Calu3 (cell line): ENCODE data around the gene ABI1. TPM values are rescaled to one million over a fixed set of nuclear protein-coding genes. Genes with fewer than 3 reads are reported as not detected.

Experiments
- BruUV-seq: library from RNA; stranded (reverse); fragments of 400-500 nt; replicated peaks from 2 replicates; lab custom pipeline; 2021; lab: Mats Ljungman, UMichigan
- CTCF ChIA-PET: fragments of 300-600 bp; sonication (Branson Sonifier 250); formaldehyde crosslinking; loops from one replicate; lab custom pipeline; 2022; ENCODE audit warnings: antibody characterized with exemption; lab: Charles Lee
- DNase-seq: peaks from one replicate; pipeline ENCODE4 v3.0.0; 2022
- H3K27ac Mint-ChIP-seq: one replicate; pipeline ENCODE4 v1.8.0; 2022; ENCODE audit warnings: mixed read lengths; ENCODE audit not compliant: unreplicated experiment
- H3K27me3 Mint-ChIP-seq: one replicate; pipeline ENCODE4 v1.8.0; 2022; ENCODE audit warnings: mixed read lengths; ENCODE audit not compliant: unreplicated experiment
- H3K36me3 Mint-ChIP-seq: one replicate; pipeline ENCODE4 v1.8.0; 2022; ENCODE audit warnings: mild to moderate bottlenecking, moderate library complexity, mixed read lengths; ENCODE audit not compliant: insufficient read depth, unreplicated experiment
- H3K4me1 Mint-ChIP-seq: one replicate; pipeline ENCODE4 v1.8.0; 2022; ENCODE audit warnings: mild to moderate bottlenecking, low read depth, mixed read lengths; ENCODE audit not compliant: unreplicated experiment
- H3K4me3 Mint-ChIP-seq: one replicate; pipeline ENCODE4 v1.8.0; 2022; ENCODE audit warnings: mild to moderate bottlenecking, low read depth, moderate library complexity, mixed read lengths; ENCODE audit not compliant: unreplicated experiment
- H3K9me3 Mint-ChIP-seq: one replicate; pipeline ENCODE4 v1.8.0; 2022; ENCODE audit warnings: low read depth, mixed read lengths; ENCODE audit not compliant: unreplicated experiment
- intact Hi-C: fragments of 100-400 bp; cut with micrococcal nuclease; formaldehyde crosslinking; loops from one replicate; pipeline ENCODE4 v1.10.0; 2022; ENCODE audit not compliant: unreplicated experiment
- total RNA-seq: library from RNA; stranded (reverse); gene quantifications from 2 replicates; pipeline ENCODE4 v1.2.3, GENCODE V29; 2022
- TF ChIP-seq, protein P1 (sequence below): fragments of 200-600 bp; IDR thresholded peaks from one replicate; pipeline ENCODE4 v1.8.0; 2022; ENCODE audit warnings: antibody characterized with exemption; ENCODE audit not compliant: unreplicated experiment

Gene ABI1
- total RNA-seq, 1 experiment from 2014 or later, result 61.9 TPM

DNA sequence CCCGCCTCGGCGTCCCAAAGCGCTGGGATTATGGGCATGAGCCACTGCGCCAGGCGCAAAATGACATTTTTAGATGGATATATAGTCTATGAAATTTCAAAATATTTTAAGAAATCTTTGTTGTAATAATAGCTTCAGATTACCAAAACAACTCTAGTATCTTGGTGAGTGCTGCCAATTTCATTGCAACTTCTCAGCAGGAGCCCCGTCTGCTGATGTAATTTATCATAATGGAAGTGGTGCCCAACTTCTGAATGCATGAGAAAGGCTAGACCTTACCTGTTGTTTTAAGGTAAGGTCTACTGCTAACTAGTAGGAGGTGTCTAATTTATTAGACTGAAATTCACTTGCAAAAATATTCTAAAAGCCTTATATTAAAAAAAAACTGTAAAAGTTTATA is 143.3 kb downstream of the ABI1 start:
- Mint-ChIP-seq H3K27me3 (no peaks in the 10 kb centered on the region), H3K4me1 (no peaks in the 10 kb centered on the region), H3K9me3 (no peaks in the 10 kb centered on the region), H3K36me3 (peaks cover 9% of the 10 kb centered on the region), H3K4me3 (no peak overlapping the region), H3K27ac (no peak overlapping the region)
- no peak for DNase-seq
- intact Hi-C loops, result no loop called here
- CTCF ChIA-PET, result interaction anchor here (0.5 kb wide), 1 partner anchor 171 kb away, joined by 3 read pairs; no protein-coding TSS in a partner anchor
- TF ChIP-seq, protein P1, sequence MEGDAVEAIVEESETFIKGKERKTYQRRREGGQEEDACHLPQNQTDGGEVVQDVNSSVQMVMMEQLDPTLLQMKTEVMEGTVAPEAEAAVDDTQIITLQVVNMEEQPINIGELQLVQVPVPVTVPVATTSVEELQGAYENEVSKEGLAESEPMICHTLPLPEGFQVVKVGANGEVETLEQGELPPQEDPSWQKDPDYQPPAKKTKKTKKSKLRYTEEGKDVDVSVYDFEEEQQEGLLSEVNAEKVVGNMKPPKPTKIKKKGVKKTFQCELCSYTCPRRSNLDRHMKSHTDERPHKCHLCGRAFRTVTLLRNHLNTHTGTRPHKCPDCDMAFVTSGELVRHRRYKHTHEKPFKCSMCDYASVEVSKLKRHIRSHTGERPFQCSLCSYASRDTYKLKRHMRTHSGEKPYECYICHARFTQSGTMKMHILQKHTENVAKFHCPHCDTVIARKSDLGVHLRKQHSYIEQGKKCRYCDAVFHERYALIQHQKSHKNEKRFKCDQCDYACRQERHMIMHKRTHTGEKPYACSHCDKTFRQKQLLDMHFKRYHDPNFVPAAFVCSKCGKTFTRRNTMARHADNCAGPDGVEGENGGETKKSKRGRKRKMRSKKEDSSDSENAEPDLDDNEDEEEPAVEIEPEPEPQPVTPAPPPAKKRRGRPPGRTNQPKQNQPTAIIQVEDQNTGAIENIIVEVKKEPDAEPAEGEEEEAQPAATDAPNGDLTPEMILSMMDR, result no peak
- BruUV-seq, result no TSS peak

DNA sequence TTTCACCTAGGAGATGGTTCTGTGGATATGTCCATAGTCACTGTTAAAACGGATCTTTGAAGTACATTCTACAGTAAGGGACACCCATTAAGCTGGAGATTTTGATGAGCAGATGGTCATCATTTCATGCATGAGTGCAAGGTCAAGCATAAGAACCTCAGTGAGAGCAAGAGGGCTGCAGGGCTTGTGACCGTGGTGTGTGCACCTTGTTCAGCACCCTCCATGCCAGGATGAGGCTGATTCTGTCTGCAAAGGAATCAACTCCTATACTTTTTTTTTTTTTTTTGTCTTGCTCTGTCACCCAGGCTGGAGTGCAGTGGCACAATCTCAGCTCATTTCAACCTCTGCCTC is 145.6 kb downstream of the ABI1 start:
- no peaks in the 10 kb centered on the region for H3K27me3 Mint-ChIP-seq
- H3K9me3 Mint-ChIP-seq, result no peaks in the 10 kb centered on the region
- CTCF ChIA-PET, result no interaction called here
- no peak overlapping the region for H3K4me3 Mint-ChIP-seq
- H3K27ac Mint-ChIP-seq, result no peak overlapping the region
- no peak for DNase-seq
- TSS peak; percentile 21 for BruUV-seq
- TF ChIP-seq, protein P1, result no peak
- peaks cover 9% of the 10 kb centered on the region for H3K36me3 Mint-ChIP-seq
- intact Hi-C loops, result no loop called here
- H3K4me1 Mint-ChIP-seq, result no peaks in the 10 kb centered on the region

DNA sequence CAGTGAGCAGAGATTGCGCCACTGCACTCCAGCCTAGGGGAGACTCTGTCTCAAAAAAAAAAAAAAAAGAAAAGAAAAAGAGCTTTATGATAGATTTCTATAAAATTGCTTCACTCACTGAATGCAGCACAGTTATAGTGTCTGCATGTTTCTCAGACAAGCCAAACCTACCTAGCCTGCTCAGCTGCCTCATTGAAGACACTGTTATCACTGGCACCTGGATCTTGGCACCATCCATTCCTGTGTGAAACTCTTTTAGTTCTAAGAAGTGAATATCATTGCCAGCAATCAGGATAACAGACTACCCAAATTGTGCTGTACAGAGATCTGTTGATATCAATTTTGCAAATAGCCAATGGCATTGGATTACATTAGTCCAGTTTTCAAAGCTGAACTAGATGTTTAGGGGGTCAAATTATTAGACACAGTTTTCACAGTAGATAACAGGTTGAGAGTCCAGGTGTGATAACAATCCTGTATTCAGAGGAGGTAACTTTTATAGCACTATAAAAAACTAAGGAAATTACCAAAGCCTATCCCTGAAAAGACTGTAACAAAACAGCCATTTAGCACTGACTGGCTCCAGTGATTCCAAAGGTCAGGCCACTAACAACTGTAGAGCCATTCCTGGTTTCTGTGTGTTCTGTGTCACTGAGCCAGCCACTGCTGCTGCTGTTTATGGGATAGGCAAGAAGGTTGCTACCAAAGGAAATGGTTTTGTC is 146.2 kb downstream of the ABI1 start:
- no TSS peak for BruUV-seq

DNA sequence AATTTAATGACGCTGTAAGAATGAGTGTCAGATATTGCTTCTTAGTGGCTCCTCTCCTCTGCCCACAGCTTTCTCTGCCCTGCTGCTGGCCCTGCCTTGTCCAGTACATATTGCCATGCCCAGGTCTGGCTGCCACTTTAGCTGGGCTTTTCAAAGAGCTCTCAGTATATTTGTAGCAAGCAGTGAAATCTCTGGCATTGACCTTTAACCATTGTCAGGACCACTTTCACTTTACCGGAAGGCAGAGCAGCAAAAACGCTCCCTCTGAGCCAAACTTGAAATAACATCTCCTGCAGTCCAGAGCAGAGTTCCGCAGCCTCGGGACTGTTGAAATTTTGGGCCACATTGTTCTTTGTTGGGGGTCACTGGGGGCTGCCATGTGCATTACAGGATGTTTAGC is 149.4 kb downstream of the ABI1 start:
- no peak for DNase-seq
- TF ChIP-seq, protein P1, result no peak
- no peaks in the 10 kb centered on the region for H3K9me3 Mint-ChIP-seq
- H3K4me3 Mint-ChIP-seq, result no peak overlapping the region
- no peaks in the 10 kb centered on the region for H3K27me3 Mint-ChIP-seq
- CTCF ChIA-PET, result no interaction called here
- no peaks in the 10 kb centered on the region for H3K4me1 Mint-ChIP-seq
- intact Hi-C loops, result no loop called here
- H3K36me3 Mint-ChIP-seq, result peaks cover 13% of the 10 kb centered on the region
- no peak overlapping the region for H3K27ac Mint-ChIP-seq
- BruUV-seq, result no TSS peak

More for the DNA sequence above, 146.2 kb downstream of the ABI1 start:
- DNase-seq, result no peak
- no peak overlapping the region for H3K27ac Mint-ChIP-seq
- intact Hi-C loops, result no loop called here
- H3K4me3 Mint-ChIP-seq, result no peak overlapping the region
- no peaks in the 10 kb centered on the region for H3K4me1 Mint-ChIP-seq
- no peaks in the 10 kb centered on the region for H3K27me3 Mint-ChIP-seq
- CTCF ChIA-PET, result no interaction called here
- H3K9me3 Mint-ChIP-seq, result no peaks in the 10 kb centered on the region
- TF ChIP-seq, protein P1, result no peak
- H3K36me3 Mint-ChIP-seq, result peaks cover 9% of the 10 kb centered on the region
